Muscle layer of duodenum (tissue), 2 donors: ENCODE results near the gene ODAD4.

ENCODE experiments used
- H3K27ac ChIP-seq: one replicate; pipeline ENCODE4 v1.7.0; 2013; ENCODE audit warnings: mild to moderate bottlenecking, low read length
- H3K27me3 ChIP-seq: one replicate; pipeline ENCODE4 v1.7.0; 2013; ENCODE audit warnings: low read depth, mild to moderate bottlenecking, control low read depth, low read length
- H3K36me3 ChIP-seq, 2 donors: one replicate each; pipeline ENCODE4 v1.7.0; 2013; ENCODE audit warnings: low read length in 2 of 2, control low read depth in 1 of 2, mild to moderate bottlenecking in 1 of 2; ENCODE audit not compliant: insufficient read depth in 2 of 2, control insufficient read depth in 1 of 2
- H3K4me1 ChIP-seq, 2 donors: one replicate each; pipeline ENCODE4 v1.7.0; 2013; ENCODE audit warnings: low read length in 2 of 2, mild to moderate bottlenecking in 2 of 2, control low read depth in 1 of 2, moderate library complexity in 1 of 2; ENCODE audit not compliant: insufficient read depth in 2 of 2, control insufficient read depth in 1 of 2
- H3K4me3 ChIP-seq, 2 donors: one replicate each; pipeline ENCODE4 v1.7.0; 2013; ENCODE audit warnings: low read length in 2 of 2, low read depth in 1 of 2, mild to moderate bottlenecking in 1 of 2
- H3K9me3 ChIP-seq, 2 donors: one replicate each; pipeline ENCODE4 v1.7.0; 2013; ENCODE audit warnings: low read length in 2 of 2, control low read depth in 1 of 2, mild to moderate bottlenecking in 1 of 2; ENCODE audit not compliant: control insufficient read depth in 1 of 2
- donor health status: healthy.

ODAD4 gene

DNA sequence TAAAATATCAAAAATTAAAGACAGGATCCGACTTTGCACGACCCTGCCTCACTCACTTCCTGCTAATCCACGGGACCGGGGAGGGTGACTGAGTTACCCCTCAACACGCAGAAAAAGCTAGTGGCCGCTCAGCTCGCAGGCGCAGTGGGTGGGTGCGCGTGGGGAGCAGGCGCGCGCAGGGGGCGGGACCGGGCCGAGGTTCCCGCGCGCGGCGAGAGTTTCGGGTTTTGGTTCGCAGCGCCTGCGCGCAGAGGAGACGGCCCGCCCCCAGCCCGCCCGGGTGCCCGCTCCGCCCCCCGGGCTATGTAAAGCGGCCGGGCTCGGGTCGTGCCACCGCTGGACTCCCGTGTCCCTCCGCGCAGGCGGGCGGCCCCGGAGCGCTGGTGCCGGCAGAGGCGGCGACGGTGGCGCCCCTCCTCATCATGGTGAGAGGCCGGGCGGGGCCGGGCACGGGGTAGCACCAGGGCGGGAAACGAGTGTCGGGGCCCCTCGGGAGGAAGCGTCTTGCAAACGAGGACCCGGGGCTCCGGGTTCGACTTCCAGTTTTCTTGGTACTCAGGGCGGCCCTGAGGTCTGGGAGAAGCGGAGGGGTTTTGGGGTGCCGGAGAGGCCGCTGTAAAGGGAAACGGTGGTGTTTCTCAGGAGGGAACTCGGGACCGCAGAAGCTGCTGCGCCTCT is 36.2 kb downstream of the ODAD4 start, which contains the start of gene CNP:
Gene CNP, plus strand, starts transcription at position 333 of the 678 bp plus-strand sequence. Its CDS starts 90 bp downstream, at position 423.
- peaks cover 13 to 34% of the 10 kb centered on the region in 2 donors for H3K4me1 ChIP-seq
- H3K36me3 ChIP-seq, result peaks cover 13 to 16% of the 10 kb centered on the region in 2 donors
- no peaks in the 10 kb centered on the region for H3K9me3 ChIP-seq
- no peaks in the 10 kb centered on the region for H3K27me3 ChIP-seq
- H3K27ac ChIP-seq, result peak within 1 kb of the TSS; percentile 78
- peak within 1 kb of the TSS; percentile 83 to 90 for H3K4me3 ChIP-seq

DNA sequence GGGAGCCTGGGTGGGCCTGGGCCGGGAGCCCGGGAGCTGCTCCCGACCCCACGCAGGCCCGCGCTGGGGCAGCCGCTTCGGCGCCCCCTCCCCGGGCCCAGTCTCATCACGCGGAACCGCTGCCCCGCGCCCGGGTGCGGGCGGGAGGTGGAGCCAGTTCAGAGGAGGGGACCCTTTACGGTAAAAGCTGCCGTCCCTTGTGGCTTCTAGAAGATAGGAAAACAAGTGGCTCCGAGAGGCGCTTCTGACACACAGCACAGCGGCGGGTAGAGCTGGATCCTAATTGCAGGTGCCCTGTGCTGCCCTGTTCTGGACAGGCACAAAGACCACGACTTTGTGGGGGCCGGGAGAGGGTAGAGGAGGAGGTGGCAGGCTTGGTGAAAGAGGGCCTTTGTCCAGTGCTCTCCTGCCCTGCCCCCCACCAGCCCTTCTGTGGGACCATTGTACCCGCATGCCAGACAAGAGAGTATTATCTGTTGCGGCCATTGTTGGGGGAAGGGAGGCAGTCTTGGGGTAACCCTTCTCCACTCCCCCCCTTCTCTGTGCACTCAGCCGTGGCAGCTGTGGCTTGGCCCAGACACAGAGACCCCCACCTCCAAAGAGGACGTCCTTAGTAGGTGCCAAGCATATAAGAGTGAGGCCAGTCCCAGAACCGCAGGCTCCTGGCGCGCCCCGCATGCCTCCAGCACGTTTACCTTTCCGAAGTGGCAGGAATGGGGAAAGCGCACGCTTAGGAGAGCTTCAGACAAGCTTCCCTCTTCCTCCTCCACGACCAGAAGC is 36.9 kb downstream of the ODAD4 start:
- peaks cover 13 to 34% of the 10 kb centered on the region in 2 donors for H3K4me1 ChIP-seq
- H3K36me3 ChIP-seq, result peaks cover 20 to 22% of the 10 kb centered on the region in 2 donors
- H3K27ac ChIP-seq, result peak overlapping the region; percentile 60
- peak overlapping the region; percentile 75 to 90 for H3K4me3 ChIP-seq
- H3K27me3 ChIP-seq, result no peaks in the 10 kb centered on the region
- no peaks in the 10 kb centered on the region for H3K9me3 ChIP-seq

DNA sequence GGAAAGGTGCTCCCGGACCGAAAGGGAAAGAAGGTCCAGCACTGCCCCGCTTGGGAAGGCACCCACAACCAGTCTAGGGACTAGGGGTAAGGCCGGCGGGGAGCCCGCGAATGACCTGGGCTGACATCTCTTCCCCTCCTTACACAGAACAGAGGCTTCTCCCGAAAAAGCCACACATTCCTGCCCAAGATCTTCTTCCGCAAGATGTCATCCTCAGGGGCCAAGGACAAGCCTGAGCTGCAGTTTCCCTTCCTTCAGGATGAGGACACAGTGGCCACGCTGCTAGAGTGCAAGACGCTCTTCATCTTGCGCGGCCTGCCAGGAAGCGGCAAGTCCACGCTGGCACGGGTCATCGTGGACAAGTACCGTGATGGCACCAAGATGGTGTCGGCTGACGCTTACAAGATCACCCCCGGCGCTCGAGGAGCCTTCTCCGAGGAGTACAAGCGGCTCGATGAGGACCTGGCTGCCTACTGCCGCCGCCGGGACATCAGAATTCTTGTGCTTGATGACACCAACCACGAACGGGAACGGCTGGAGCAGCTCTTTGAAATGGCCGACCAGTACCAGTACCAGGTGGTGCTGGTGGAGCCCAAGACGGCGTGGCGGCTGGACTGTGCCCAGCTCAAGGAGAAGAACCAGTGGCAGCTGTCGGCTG is 37.6 kb downstream of the ODAD4 start:
- H3K9me3 ChIP-seq, result no peaks in the 10 kb centered on the region
- H3K27me3 ChIP-seq, result no peaks in the 10 kb centered on the region
- H3K4me1 ChIP-seq, result peaks cover 13 to 34% of the 10 kb centered on the region in 2 donors
- peak overlapping the region; percentile 75 to 90 for H3K4me3 ChIP-seq
- H3K36me3 ChIP-seq, result peaks cover 27 to 29% of the 10 kb centered on the region in 2 donors
- no peak overlapping the region for H3K27ac ChIP-seq

DNA sequence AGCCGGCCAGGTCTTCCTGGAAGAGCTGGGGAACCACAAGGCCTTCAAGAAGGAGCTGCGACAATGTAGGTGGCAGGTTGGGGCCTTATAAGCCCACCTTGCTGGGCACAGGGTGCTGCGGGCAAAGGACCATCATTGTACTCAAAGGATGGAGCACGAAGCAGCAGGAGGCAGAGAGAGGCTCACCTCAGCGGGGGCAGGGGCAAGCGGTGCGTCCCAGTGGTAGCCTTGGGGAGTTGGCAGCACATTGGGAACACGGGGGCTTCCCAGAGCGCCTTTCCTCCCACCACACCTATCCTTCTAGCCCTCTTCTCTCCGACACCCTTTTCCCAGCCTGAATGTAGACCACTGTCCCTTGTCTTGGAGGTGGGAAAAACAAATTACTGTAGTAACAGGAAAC is 38.3 kb downstream of the ODAD4 start:
- Histone ChIP-seq H3K4me3 (peak overlapping the region in 1 of 2 donors; percentile 90), H3K9me3 (no peaks in the 10 kb centered on the region), H3K4me1 (peaks cover 13 to 39% of the 10 kb centered on the region in 2 donors), H3K27me3 (no peaks in the 10 kb centered on the region), H3K27ac (no peak overlapping the region), H3K36me3 (peaks cover 30 to 33% of the 10 kb centered on the region in 2 donors)

DNA sequence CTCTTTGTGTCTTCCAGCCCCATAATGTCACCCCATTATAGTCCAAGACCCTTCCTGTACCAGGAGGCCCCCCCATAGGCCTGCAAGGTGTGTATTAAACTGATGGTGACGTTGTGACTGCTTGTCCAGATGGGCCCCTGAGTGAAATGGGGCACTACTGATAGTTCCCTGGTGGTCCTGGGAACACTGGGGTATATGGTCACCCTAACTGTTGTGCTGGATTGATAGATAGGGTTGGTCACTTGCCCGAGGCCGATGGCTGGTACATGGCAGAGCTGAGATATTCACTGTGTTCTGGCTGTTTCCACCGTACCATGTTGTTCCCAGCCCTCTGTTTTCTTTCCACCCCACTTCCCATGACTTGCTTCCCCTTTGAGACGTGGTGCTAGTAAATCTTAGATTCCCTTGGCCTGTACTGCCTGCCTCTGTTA is 40.5 kb downstream of the ODAD4 start:
- H3K4me3 ChIP-seq, result no peak overlapping the region

DNA sequence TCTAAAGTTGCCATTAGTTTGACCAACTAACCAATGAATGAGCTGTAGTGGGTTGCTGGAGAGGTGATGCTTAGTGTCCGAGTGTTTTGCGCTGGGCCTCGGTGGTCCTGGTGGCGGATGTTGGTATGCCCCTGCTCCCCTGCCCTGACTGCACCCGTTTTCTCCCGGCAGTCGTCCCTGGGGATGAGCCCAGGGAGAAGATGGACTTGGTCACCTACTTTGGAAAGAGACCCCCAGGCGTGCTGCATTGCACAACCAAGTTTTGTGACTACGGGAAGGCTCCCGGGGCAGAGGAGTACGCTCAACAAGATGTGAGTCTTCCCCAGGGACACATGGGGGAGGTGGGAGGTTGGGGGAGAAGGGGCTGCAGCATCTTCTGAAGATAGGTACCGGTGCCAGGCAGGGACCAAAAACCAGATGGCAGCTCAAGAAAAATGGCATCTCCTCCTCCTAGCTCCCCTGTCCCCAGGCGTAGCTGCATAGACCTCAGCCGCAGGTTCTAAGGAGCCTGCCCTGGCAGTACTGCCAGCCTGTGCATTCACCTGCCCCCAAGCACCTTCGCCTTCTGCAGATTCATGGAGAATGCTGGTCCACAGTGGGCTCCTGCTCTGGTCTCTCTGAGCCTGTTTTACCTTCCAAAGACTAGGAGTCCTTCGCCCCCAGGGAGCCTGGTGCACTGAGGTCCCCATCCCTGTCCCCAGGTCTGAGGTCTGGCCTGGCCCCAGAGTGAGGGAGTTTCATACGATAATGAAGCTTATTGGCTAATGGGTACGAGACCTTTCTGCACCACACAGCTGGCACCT is 41.5 kb downstream of the ODAD4 start:
- no peaks in the 10 kb centered on the region for H3K27me3 ChIP-seq
- no peak overlapping the region for H3K27ac ChIP-seq
- no peak overlapping the region for H3K4me3 ChIP-seq
- H3K9me3 ChIP-seq, result no peaks in the 10 kb centered on the region
- H3K36me3 ChIP-seq, result peaks cover 58 to 62% of the 10 kb centered on the region in 2 donors
- H3K4me1 ChIP-seq, result peaks cover 6 to 53% of the 10 kb centered on the region in 2 donors

More for the DNA sequence above, 40.5 kb downstream of the ODAD4 start:
- H3K27ac ChIP-seq, result no peak overlapping the region
- peaks cover 7 to 47% of the 10 kb centered on the region in 2 donors for H3K4me1 ChIP-seq
- peaks cover 53 to 54% of the 10 kb centered on the region in 2 donors for H3K36me3 ChIP-seq
- no peaks in the 10 kb centered on the region for H3K27me3 ChIP-seq
- H3K9me3 ChIP-seq, result no peaks in the 10 kb centered on the region

DNA sequence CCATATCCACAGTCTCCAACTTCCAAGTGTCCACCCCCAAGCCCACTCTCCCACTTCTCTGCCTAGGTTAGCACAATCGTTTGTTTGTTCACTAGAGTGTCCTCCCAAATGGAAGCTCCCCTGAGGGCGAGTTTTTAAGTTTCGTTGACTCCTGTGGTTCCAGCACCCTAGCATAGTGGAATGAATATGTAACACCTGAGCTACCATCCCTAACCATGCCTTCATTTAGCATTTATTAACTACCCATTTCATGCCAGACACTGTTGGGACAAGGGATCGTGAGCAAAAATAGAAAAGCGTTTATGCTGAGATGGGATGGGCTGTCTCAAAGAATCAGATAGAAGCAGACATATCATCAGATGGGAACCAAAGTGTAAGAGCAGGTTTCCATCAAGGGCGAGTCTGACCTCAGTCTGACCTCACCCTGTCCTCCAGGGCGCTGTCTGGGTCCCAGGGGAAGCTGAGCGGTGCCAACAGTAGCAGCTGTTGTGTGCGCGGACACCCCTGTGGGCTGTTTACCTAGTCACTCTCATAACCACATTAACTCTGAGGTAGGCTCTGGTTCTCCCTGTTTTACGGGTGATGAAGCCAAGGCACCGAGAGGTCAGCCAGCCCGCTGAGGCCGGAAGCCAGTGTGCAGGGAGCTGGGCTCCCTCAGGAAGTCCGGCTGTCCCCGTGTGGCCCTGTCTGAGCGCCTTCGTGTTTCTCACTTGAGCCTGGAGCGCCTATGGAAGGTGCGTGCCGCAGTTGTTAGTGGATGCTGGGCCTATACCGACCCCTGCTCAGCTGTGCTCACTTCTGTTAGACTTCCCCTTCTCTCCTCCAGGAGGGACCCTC is 42.4 kb downstream of the ODAD4 start:
- Histone ChIP-seq H3K36me3 (peaks cover 66 to 71% of the 10 kb centered on the region in 2 donors), H3K4me3 (no peak overlapping the region), H3K27me3 (no peaks in the 10 kb centered on the region), H3K4me1 (peaks cover 2 to 49% of the 10 kb centered on the region in 2 donors), H3K27ac (no peak overlapping the region), H3K9me3 (no peaks in the 10 kb centered on the region)

DNA sequence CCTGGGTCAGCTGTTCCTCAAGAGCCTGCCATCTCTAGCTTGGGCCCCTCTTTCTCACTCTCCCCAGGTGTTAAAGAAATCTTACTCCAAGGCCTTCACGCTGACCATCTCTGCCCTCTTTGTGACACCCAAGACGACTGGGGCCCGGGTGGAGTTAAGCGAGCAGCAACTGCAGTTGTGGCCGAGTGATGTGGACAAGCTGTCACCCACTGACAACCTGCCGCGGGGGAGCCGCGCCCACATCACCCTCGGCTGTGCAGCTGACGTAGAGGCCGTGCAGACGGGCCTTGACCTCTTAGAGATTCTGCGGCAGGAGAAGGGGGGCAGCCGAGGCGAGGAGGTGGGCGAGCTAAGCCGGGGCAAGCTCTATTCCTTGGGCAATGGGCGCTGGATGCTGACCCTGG is 43.0 kb downstream of the ODAD4 start:
- no peak overlapping the region for H3K27ac ChIP-seq
- H3K36me3 ChIP-seq, result peaks cover 66 to 74% of the 10 kb centered on the region in 2 donors
- no peaks in the 10 kb centered on the region for H3K9me3 ChIP-seq
- no peak overlapping the region for H3K4me3 ChIP-seq
- H3K4me1 ChIP-seq, result peaks cover 0 to 43% of the 10 kb centered on the region in 2 donors
- no peaks in the 10 kb centered on the region for H3K27me3 ChIP-seq

DNA sequence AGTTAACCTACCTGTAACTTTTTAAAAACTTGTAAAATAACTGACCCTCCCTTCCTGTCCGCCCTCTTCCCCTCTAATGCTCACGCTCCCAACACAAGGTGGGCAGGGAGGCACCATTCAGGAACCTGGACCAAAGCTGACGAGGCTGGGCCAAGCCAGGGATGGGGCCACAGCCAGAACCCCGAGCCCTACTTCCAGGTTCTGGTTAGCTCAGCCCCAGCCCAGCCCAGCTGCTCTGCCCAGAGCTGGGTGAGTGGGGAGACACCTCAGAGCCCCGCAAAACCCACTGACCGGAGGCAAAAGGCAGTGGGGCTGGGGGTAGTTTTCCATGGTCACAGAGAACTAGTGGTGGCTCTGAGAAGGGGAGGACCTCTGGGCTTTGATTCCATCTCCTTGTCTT is 43.6 kb downstream of the ODAD4 start:
- Histone ChIP-seq H3K27ac (no peak overlapping the region), H3K9me3 (no peaks in the 10 kb centered on the region), H3K4me1 (peaks cover 0 to 38% of the 10 kb centered on the region in 2 donors), H3K36me3 (peaks cover 62 to 73% of the 10 kb centered on the region in 2 donors), H3K4me3 (no peak overlapping the region), H3K27me3 (no peaks in the 10 kb centered on the region)

DNA sequence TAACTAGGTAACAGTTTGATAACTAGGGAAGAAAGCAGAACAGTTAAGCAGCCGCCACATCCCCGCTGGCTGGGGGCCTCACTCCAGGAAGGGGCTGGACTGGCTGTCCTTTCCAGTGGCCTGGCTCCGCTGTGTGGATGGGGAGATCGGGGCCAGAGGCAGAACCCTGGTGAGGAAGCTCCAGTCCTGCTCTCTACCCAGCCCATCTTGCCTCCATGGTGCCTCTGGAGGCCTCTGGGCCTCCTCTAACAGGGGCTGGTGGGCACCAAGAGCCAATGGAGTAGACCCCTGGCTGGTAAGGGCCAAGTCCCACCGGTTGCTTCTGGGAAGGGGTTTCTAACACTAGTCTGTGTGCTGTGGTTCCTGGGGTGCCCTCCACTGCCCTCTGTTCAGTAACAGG is 44.2 kb downstream of the ODAD4 start:
- H3K27me3 ChIP-seq, result no peaks in the 10 kb centered on the region
- H3K9me3 ChIP-seq, result no peaks in the 10 kb centered on the region
- H3K4me1 ChIP-seq, result peaks cover 0 to 38% of the 10 kb centered on the region in 2 donors
- H3K27ac ChIP-seq, result no peak overlapping the region
- H3K4me3 ChIP-seq, result no peak overlapping the region
- peaks cover 62 to 74% of the 10 kb centered on the region in 2 donors for H3K36me3 ChIP-seq
